PC-3 (cell line): ENCODE data around the gene CLASP2. TPM values are rescaled to one million over a fixed set of nuclear protein-coding genes. Genes with fewer than 3 reads are reported as not detected.

Experiments used
- ATAC-seq: fragments of 200-7000 bp; cut with Tn5 transposase; 2 replicates; pipeline ENCODE4 v1.9.1; 2020; ENCODE audit warnings: mild to moderate bottlenecking, moderate library complexity
- BruUV-seq: library from RNA; stranded (reverse); fragments of 400-500 nt; replicated peaks from 2 replicates; lab custom pipeline; 2021; lab: Mats Ljungman, UMichigan
- CTCF ChIA-PET: fragments of 300-600 bp; sonication (Branson Sonifier 250); formaldehyde crosslinking; loops from one replicate; lab custom pipeline; 2022; ENCODE audit warnings: antibody characterized with exemption; lab: Charles Lee
- POLR2A ChIA-PET: fragments of 300-600 bp; sonication (Branson Sonifier 250); formaldehyde crosslinking; loops from one replicate; lab custom pipeline; 2022; ENCODE audit warnings: antibody characterized with exemption; ENCODE audit not compliant: unreplicated experiment; lab: Charles Lee
- DNase-seq: peaks from one replicate; pipeline ENCODE4 v3.0.0-alpha.2; 2015
- H2AFZ ChIP-seq: fragments of 300-600 bp; sonication (generic); 2 replicates; pipeline ENCODE4 v1.6.0; 2016; ENCODE audit warnings: antibody characterized with exemption, low read length
- H3F3A ChIP-seq: fragments of 300-600 bp; sonication (generic); one replicate; pipeline ENCODE4 v1.6.0; 2017; ENCODE audit warnings: antibody characterized with exemption, low read length, control low read depth, mild to moderate bottlenecking; ENCODE audit not compliant: unreplicated experiment
- H3K27ac ChIP-seq: fragments of 300-600 bp; sonication (generic); 2 replicates; pipeline ENCODE4 v1.5.1; 2016; ENCODE audit warnings: mild to moderate bottlenecking, low read length
- H3K27me3 ChIP-seq: fragments of 300-600 bp; sonication (generic); 2 replicates; pipeline ENCODE4 v1.6.1; 2016; ENCODE audit warnings: low read length, mixed read lengths
- H3K36me3 ChIP-seq: fragments of 300-600 bp; sonication (generic); 2 replicates; pipeline ENCODE4 v1.6.1; 2016; ENCODE audit warnings: low read depth, mixed run types, low read length, mixed read lengths
- H3K4me1 ChIP-seq: fragments of 300-600 bp; sonication (generic); 2 replicates; pipeline ENCODE4 v1.5.1; 2016; ENCODE audit warnings: low read length; ENCODE audit not compliant: insufficient read depth
- H3K4me2 ChIP-seq: fragments of 300-600 bp; sonication (generic); 2 replicates; pipeline ENCODE4 v1.6.0; 2016; ENCODE audit warnings: low read length
- H3K4me3 ChIP-seq: fragments of 300-600 bp; sonication (generic); 2 replicates; pipeline ENCODE4 v1.5.1; 2016; ENCODE audit warnings: mild to moderate bottlenecking, low read length, mixed read lengths
- H3K79me2 ChIP-seq: fragments of 300-600 bp; sonication (generic); 2 replicates; pipeline ENCODE4 v1.6.1; 2017; ENCODE audit warnings: low read length, mixed read lengths
- H3K9ac ChIP-seq: fragments of 300-600 bp; sonication (generic); 2 replicates; pipeline ENCODE4 v1.6.0; 2016; ENCODE audit warnings: mild to moderate bottlenecking, low read length
- H3K9me2 ChIP-seq: fragments of 300-600 bp; sonication (generic); replicated peaks from 2 replicates; pipeline ENCODE4 v1.6.1; 2016; ENCODE audit warnings: mixed run types, low read length, mixed read lengths
- H3K9me3 ChIP-seq: fragments of 300-600 bp; sonication (generic); 2 replicates; pipeline ENCODE4 v1.6.1; 2016; ENCODE audit warnings: low read length, mixed read lengths
- H4K20me1 ChIP-seq: fragments of 300-600 bp; sonication (generic); 2 replicates; pipeline ENCODE4 v1.6.1; 2016; ENCODE audit warnings: low read length, mixed read lengths
- EZH2 ChIP-seq: fragments of 300-600 bp; sonication (generic); IDR thresholded peaks from one replicate; pipeline ENCODE4 v1.6.1; 2017; ENCODE audit warnings: antibody characterized with exemption, mild to moderate bottlenecking, low read length; ENCODE audit not compliant: unreplicated experiment
- EZH2phosphoT487 ChIP-seq: fragments of 300-600 bp; sonication (generic); IDR thresholded peaks from 2 replicates; pipeline ENCODE4 v1.6.1; 2018; ENCODE audit warnings: mild to moderate bottlenecking, antibody characterized with exemption, low read length, borderline replicate concordance
- intact Hi-C: fragments of 100-400 bp; cut with micrococcal nuclease; formaldehyde crosslinking; loops from 2 replicates; pipeline ENCODE4 v1.9.0; 2023
- total RNA-seq: library from RNA; depleted of rRNA; stranded (reverse); fragments of >200 nt; gene quantifications from 2 replicates; pipeline ENCODE4 v1.2.3, GENCODE V29; 2014
- TF ChIP-seq, protein P1 (sequence below): fragments of 300-600 bp; sonication (generic); conservative IDR thresholded peaks from 2 replicates; pipeline ENCODE4 v1.5.1; 2017; ENCODE audit warnings: antibody characterized with exemption, low read depth, mild to moderate bottlenecking, low read length

The CLASP2 gene
- total RNA-seq, 1 experiment from 2014 or later, result 84.8 TPM

DNA sequence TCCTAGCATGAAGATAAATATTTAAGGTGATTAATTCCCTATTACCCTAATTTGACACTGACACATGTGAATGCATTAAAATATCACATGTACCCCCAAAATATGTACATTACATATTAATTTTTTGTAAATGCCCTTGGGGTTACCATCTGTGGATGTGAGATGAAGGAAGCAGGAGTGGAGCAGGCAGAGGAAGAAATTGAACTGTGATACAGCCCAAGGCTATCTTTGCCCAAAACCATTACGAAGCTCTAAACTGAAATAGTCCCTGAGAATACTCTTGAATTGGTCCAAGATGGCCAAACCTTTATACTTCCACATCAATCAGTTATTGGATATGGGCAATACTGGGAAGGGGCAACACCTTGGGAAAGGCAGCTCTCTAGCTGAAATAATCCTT is 105.0 kb downstream of the CLASP2 start:
- POLR2A ChIA-PET, result no interaction called here
- no peak for ATAC-seq
- Histone ChIP-seq H2AFZ (no peak overlapping the region), H3F3A (no peaks in the 10 kb centered on the region), H4K20me1 (no peaks in the 10 kb centered on the region), H3K79me2 (no peaks in the 10 kb centered on the region), H3K36me3 (no peaks in the 10 kb centered on the region), H3K27me3 (no peaks in the 10 kb centered on the region), H3K4me2 (no peak overlapping the region), H3K4me1 (no peaks in the 10 kb centered on the region), H3K4me3 (no peak overlapping the region), H3K9me2 (no peaks in the 10 kb centered on the region), H3K9ac (no peak overlapping the region), H3K9me3 (no peaks in the 10 kb centered on the region), H3K27ac (no peak overlapping the region)
- intact Hi-C loops, result no loop called here
- no peak for DNase-seq
- TF ChIP-seq EZH2 (no peak), EZH2phosphoT487 (no peak)
- TF ChIP-seq, protein P1, sequence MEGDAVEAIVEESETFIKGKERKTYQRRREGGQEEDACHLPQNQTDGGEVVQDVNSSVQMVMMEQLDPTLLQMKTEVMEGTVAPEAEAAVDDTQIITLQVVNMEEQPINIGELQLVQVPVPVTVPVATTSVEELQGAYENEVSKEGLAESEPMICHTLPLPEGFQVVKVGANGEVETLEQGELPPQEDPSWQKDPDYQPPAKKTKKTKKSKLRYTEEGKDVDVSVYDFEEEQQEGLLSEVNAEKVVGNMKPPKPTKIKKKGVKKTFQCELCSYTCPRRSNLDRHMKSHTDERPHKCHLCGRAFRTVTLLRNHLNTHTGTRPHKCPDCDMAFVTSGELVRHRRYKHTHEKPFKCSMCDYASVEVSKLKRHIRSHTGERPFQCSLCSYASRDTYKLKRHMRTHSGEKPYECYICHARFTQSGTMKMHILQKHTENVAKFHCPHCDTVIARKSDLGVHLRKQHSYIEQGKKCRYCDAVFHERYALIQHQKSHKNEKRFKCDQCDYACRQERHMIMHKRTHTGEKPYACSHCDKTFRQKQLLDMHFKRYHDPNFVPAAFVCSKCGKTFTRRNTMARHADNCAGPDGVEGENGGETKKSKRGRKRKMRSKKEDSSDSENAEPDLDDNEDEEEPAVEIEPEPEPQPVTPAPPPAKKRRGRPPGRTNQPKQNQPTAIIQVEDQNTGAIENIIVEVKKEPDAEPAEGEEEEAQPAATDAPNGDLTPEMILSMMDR, result no peak
- CTCF ChIA-PET, result no interaction called here
- BruUV-seq, result no TSS peak

DNA sequence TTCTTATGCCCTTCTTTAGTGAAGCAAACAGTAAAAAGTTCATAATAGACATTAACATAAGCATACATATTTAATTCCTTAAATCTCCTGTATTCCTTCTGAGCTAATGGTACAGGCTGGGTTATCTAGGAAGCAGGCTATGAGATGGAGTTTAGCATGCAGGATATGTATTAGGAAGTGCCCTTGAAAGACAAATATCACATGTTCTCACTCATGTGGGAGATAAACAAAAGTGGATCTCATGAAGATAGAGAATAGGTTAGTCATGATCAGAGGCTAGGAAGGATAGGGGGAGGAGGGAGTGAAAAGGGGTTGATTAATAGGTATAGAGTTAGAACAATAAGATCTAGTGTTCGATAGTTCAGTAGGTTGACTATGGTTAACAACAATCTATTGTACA is 105.4 kb downstream of the CLASP2 start:
- CTCF ChIA-PET, result no interaction called here
- no TSS peak for BruUV-seq
- TF ChIP-seq EZH2 (no peak), EZH2phosphoT487 (no peak)
- TF ChIP-seq, protein P1, result no peak

DNA sequence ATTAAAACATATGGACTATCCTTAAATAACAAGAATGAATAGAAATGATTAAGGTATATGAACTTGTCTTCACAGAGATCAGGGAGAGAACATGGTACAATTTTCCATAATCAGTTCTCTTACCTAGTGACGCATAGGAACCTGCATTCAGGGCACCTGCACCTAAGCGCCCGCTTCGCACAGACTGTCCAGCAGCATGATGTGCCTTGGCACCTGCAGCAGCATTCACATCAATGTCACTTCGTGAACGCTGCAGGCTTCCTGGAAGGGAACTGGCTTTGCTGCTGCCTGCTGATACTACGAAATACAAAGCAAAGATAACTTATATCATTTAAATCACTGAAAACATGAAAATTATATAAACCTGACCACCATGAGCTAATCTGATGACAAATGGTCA is 115.2 kb downstream of the CLASP2 start:
- Histone ChIP-seq H3K27me3 (no peaks in the 10 kb centered on the region), H3K9me3 (no peaks in the 10 kb centered on the region), H3K4me1 (no peaks in the 10 kb centered on the region), H4K20me1 (no peaks in the 10 kb centered on the region), H2AFZ (no peak overlapping the region), H3K36me3 (peaks cover 16% of the 10 kb centered on the region; the same call in 1 of the 2 replicates), H3K79me2 (no peaks in the 10 kb centered on the region), H3K4me3 (no peak overlapping the region), H3K9me2 (no peaks in the 10 kb centered on the region), H3K9ac (no peak overlapping the region), H3F3A (no peaks in the 10 kb centered on the region), H3K27ac (no peak overlapping the region), H3K4me2 (no peak overlapping the region)
- CTCF ChIA-PET, result no interaction called here
- ATAC-seq (no peak), DNase-seq (no peak)
- BruUV-seq, result no TSS peak
- intact Hi-C loops, result no loop called here
- POLR2A ChIA-PET, result no interaction called here
- TF ChIP-seq EZH2, result no peak
- TF ChIP-seq, protein P1, result no peak
- TF ChIP-seq EZH2phosphoT487, result no peak

More for the DNA sequence above, 105.4 kb downstream of the CLASP2 start:
- POLR2A ChIA-PET, result no interaction called here
- Histone ChIP-seq H3K27me3 (no peaks in the 10 kb centered on the region), H3K27ac (no peak overlapping the region), H3K9ac (no peak overlapping the region), H2AFZ (no peak overlapping the region), H3K36me3 (no peaks in the 10 kb centered on the region), H3K4me2 (no peak overlapping the region), H3K9me2 (no peaks in the 10 kb centered on the region), H3K4me1 (no peaks in the 10 kb centered on the region), H3F3A (no peaks in the 10 kb centered on the region), H3K4me3 (no peak overlapping the region), H4K20me1 (no peaks in the 10 kb centered on the region), H3K79me2 (no peaks in the 10 kb centered on the region), H3K9me3 (no peaks in the 10 kb centered on the region)
- intact Hi-C loops, result no loop called here
- ATAC-seq (peak; percentile 20; the same call in 1 of the 2 replicates), DNase-seq (no peak)
